ENCODE data around the gene HLCS. TPM values are rescaled to one million over a fixed set of nuclear protein-coding genes. Genes with fewer than 3 reads are reported as not detected.

Gene HLCS
- total and polyA plus RNA-seq, 2 of the 8 experiments (the other 6 are each of a cell fraction or from before 2014, with no cell fraction given), result 4.7 to 12.2 TPM

- WGBS, 2 experiments (ENCODE audit: extremely low coverage in 1 of 2, insufficient coverage in 1 of 2, insufficient read length in 1 of 2, insufficient replicate concordance in 2 of 2, low coverage in 1 of 2, low lambda C conversion rate in 2 of 2, missing lambda C conversion rate in 1 of 2), result 92% methylated on average over 6 of the region's 6 CpGs; no CpG with 5 or more reads in 1 of the 2 experiments
These were observed 17.8 kb downstream of the HLCS start for GRCh38 chr21:36948686-36949085.

More at GRCh38 chr21:36948686-36949085, 17.8 kb downstream of the HLCS start:
- Histone ChIP-seq H2BK12ac (ENCODE audit: low read depth, low read length) (no peak overlapping the region), H2BK20ac (ENCODE audit: low read length) (no peak overlapping the region), H4K8ac (ENCODE audit: extremely low read depth, insufficient read depth, low read length) (no peak overlapping the region), H3K79me2 (ENCODE audit: control insufficient read depth in 1 of 2, insufficient read depth in 2 of 2, low read length in 2 of 2) (no peaks in the 10 kb centered on the region), H3K27ac (ENCODE audit: low read depth, low read length) (no peak overlapping the region), H3K23me2 (ENCODE audit: low read depth, low read length) (0 out of 2 replicates have a peak, but pooled peaks cover 3% of the 10 kb centered on the region), H3K56ac (replicated peaks; ENCODE audit: insufficient read length, low read depth, low read length) (no peak overlapping the region), H3K4me1 (replicated peaks in 1 of 4; ENCODE audit: control insufficient read depth in 3 of 4, insufficient read depth in 4 of 4, low read length in 3 of 4) (peaks cover 3 to 8% (median 7%) of the 10 kb centered on the region in 4 experiments; a peak in 6 of 7 replicates), H3K18ac (ENCODE audit: extremely low read depth, low read length) (no peak overlapping the region), H3K4me3 (ENCODE audit: extremely low read depth in 1 of 4, insufficient read depth in 2 of 4, low read depth in 3 of 4, low read length in 4 of 4) (no peak overlapping the region), H4K20me1 (replicated peaks in 1 of 2; ENCODE audit: control insufficient read depth in 1 of 2, insufficient read depth in 2 of 2, low read length in 2 of 2) (no peaks in the 10 kb centered on the region), H2BK5ac (ENCODE audit: low read depth, low read length) (no peak overlapping the region), H3K9ac (replicated peaks in 1 of 4; ENCODE audit: extremely low read depth in 1 of 4, low read depth in 3 of 4, low read length in 3 of 4) (no peak overlapping the region), H4K5ac (ENCODE audit: insufficient read length, low read depth, low read length) (no peak overlapping the region), H2AK5ac (ENCODE audit: low read depth, low read length) (no peak overlapping the region), H3K4ac (replicated peaks; ENCODE audit: insufficient read length, low read depth, low read length) (no peak overlapping the region), H3K14ac (ENCODE audit: insufficient read length) (no peak overlapping the region), H3K36me3 (ENCODE audit: control insufficient read depth in 2 of 4, insufficient read depth in 4 of 4, low read length in 3 of 4) (no peaks in the 10 kb centered on the region), H2AFZ (ENCODE audit: low read length) (no peak overlapping the region), H3K23ac (ENCODE audit: insufficient read length) (no peak overlapping the region), H3K27me3 (replicated peaks in 1 of 4; ENCODE audit: control insufficient read depth in 3 of 4, extremely low read depth in 1 of 4, insufficient read depth in 3 of 4, low read length in 3 of 4) (peaks cover 0 to 8% (median 3%) of the 10 kb centered on the region in 4 experiments; a peak in 4 of 7 replicates), H3K79me1 (ENCODE audit: low read depth, low read length) (no peaks in the 10 kb centered on the region), H3K9me3 (ENCODE audit: insufficient read depth in 2 of 2, low read depth in 1 of 2, low read length in 1 of 2) (no peaks in the 10 kb centered on the region), H2BK15ac (ENCODE audit: low read length) (no peak overlapping the region), H4K91ac (replicated peaks; ENCODE audit: insufficient read length, low read length) (no peak overlapping the region), H3K4me2 (ENCODE audit: insufficient read depth in 1 of 2, low read depth in 2 of 2, low read length in 2 of 2) (no peak overlapping the region), H2BK120ac (replicated peaks; ENCODE audit: low read depth, low read length) (no peak overlapping the region)
- CTCF ChIA-PET (ENCODE audit: partially characterized antibody), result interaction anchor here (0.6 to 1.9 kb wide), 6 partner anchors 17 to 256 kb away, joined by 3 to 5 read pairs (median 3); partner anchors contain the start of gene HLCS
- DNase-seq (ENCODE audit: low read depth in 1 of 2, low spot score in 2 of 2), result no peak
- POLR2A ChIA-PET (ENCODE audit: partially characterized antibody), result interaction anchor here (0.7 to 2.7 kb wide), 3 partner anchors 13 to 42 kb away, joined by 3 to 10 read pairs (median 5); partner anchors contain the start of gene HLCS
- no peak for TF ChIP-seq USF2 (IDR thresholded peaks at IDR 0.05; ENCODE audit: low read length)
- TF ChIP-seq EP300 (IDR thresholded peaks at IDR 0.05; ENCODE audit: borderline replicate concordance in 1 of 2, low read depth in 2 of 2, low read length in 2 of 2), result no peak
- TF ChIP-seq SIRT6 (IDR thresholded peaks at IDR 0.05; ENCODE audit: low read length), result no peak
- TF ChIP-seq SUZ12 (IDR thresholded peaks at IDR 0.05; ENCODE audit: low read length), result no peak
- no peak for TF ChIP-seq ZNF274 (IDR thresholded peaks at IDR 0.05; ENCODE audit: borderline replicate concordance, extremely low read depth, low read length)
- no peak for TF ChIP-seq CEBPB (IDR thresholded peaks at IDR 0.05; ENCODE audit: low read depth, low read length)
- TF ChIP-seq POLR2AphosphoS5 (IDR thresholded peaks at IDR 0.05; ENCODE audit: low read depth, low read length), result no peak
- no peak for TF ChIP-seq NRF1 (IDR thresholded peaks at IDR 0.05; ENCODE audit: low read depth, low read length)
- FAIRE-seq, result no peak

All from H1 (cell line).